ENCODE measurements around the gene ATE1. TPM values are rescaled to one million over a fixed set of nuclear protein-coding genes. Genes with fewer than 3 reads are reported as not detected.

Gene ATE1
- total RNA-seq, 1 donor from 2014 or later: 6.9 TPM

GRCh38 chr10:121880895-121881294 is 46.9 kb downstream of the ATE1 start:
- TF ChIP-seq CTCF (IDR thresholded peaks at IDR 0.05): no peak
- no peaks in the 10 kb centered on the region for H3K9me3 ChIP-seq
- H3K4me3 ChIP-seq: no peak overlapping the region
- no peaks in the 10 kb centered on the region for H3K4me1 ChIP-seq
- H3K36me3 ChIP-seq: peaks cover 0 to 14% of the 10 kb centered on the region in 2 donors
- no peak overlapping the region for H3K27ac ChIP-seq
- intact Hi-C loops (cut with DNase I): loop anchor here (10.0 kb wide), 1 partner anchor 56 kb away; no protein-coding TSS in a partner anchor
- no peak for DNase-seq (ENCODE audit: low spot score in 2 of 2)
- H3K27me3 ChIP-seq: no peaks in the 10 kb centered on the region

DNA sequence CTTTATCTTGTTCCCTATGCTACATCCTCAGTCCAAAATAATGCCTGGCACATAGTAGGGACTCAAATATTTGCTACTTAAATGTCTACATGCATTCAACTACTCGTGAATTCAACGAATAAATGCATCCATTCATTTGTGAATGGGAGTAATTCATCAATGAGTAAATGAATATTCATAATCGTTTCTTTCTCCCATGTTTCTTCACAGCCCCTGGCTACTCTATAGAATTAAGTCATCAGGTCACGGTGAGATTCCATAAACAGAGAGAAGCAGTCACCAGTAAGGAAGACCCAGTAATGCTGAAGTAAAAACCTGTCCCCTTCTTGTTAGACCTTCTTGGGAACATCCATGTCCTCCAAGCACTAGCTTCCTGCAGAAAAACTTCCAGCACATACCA is 48.4 kb downstream of the ATE1 start:
- intact Hi-C loops (cut with DNase I): no loop called here
- no peak for TF ChIP-seq CTCF (IDR thresholded peaks at IDR 0.05)
- DNase-seq (ENCODE audit: low spot score in 2 of 2): no peak

DNA sequence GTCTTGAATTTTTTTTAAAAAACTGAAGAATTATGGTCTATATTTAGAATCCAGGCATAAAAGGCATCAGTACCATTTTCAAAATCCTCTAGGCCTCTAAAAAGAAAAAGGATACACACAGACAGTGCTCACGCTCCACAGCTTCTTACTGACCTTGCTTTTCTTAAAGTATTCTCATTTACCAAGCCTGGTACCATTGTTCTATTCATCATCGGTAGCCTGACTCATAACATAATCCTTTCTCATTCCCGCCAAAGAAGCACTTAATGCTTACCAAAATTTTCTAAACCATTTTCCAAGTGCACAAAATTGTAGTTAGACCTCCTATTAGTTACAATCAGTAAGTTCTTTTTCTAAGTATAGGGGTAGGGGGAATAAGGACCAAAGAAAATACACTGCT is 54.6 kb downstream of the ATE1 start:
- intact Hi-C loops (cut with DNase I): no loop called here
- no peak for TF ChIP-seq CTCF (IDR thresholded peaks at IDR 0.05)

More for the DNA sequence above, 48.4 kb downstream of the ATE1 start:
- peaks cover 0 to 14% of the 10 kb centered on the region in 2 donors for H3K36me3 ChIP-seq
- H3K27ac ChIP-seq: no peak overlapping the region
- no peak overlapping the region for H3K4me3 ChIP-seq
- H3K4me1 ChIP-seq: no peaks in the 10 kb centered on the region
- H3K9me3 ChIP-seq: no peaks in the 10 kb centered on the region
- no peaks in the 10 kb centered on the region for H3K27me3 ChIP-seq

DNA sequence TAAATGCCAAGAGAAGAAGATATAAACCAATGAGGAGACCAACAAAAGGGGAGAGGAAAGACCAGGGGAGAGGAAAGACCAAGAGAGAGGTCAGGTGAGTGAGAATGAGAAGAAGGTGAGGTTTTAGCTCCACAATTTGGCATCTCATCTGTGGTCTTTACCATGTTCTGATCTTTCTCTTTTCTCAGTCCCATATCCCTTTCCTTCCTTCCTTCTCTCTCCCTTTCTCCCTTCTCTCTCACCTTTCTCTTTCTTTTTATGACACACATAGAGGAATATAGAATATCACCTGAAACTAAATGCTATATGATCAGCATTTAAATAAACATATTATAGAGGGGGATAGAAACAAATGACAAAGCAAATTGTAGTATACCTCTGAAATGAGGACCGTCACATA is 57.4 kb downstream of the ATE1 start:
- no peak for TF ChIP-seq CTCF (IDR thresholded peaks at IDR 0.05)
- no peaks in the 10 kb centered on the region for H3K9me3 ChIP-seq
- peaks cover 4 to 24% of the 10 kb centered on the region in 2 donors for H3K36me3 ChIP-seq
- intact Hi-C loops (cut with DNase I): no loop called here
- no peaks in the 10 kb centered on the region for H3K4me1 ChIP-seq
- H3K27me3 ChIP-seq: no peaks in the 10 kb centered on the region
- H3K4me3 ChIP-seq: no peak overlapping the region
- no peak overlapping the region for H3K27ac ChIP-seq
- DNase-seq (ENCODE audit: low spot score in 2 of 2): no peak

More for the DNA sequence above, 54.6 kb downstream of the ATE1 start:
- H3K9me3 ChIP-seq: no peaks in the 10 kb centered on the region
- no peaks in the 10 kb centered on the region for H3K4me1 ChIP-seq
- no peak overlapping the region for H3K27ac ChIP-seq
- H3K4me3 ChIP-seq: no peak overlapping the region
- H3K27me3 ChIP-seq: no peaks in the 10 kb centered on the region
- no peak for DNase-seq (ENCODE audit: low spot score in 2 of 2)
- H3K36me3 ChIP-seq: peaks cover 4 to 15% of the 10 kb centered on the region in 2 donors

DNA sequence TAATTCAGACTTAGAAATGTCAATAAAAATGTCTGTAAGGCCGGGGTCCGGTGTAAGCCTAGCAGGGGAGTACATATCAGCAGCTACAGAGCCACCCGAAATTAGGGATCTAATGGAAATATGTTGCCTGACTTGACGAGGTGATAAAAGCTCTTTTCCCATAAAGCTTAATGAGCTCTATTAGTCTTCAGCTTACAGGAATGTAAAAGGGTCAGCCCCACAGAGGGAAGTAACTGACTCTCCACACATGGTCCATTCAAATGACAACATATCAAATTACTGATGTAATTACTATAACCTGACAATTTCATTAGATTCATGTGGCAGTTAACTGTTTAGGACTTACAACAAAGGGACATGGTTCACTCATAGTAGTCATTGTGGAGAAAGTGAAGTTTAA is 62.3 kb downstream of the ATE1 start:
- H3K36me3 ChIP-seq: peaks cover 4 to 28% of the 10 kb centered on the region in 2 donors

More for the DNA sequence above, 62.3 kb downstream of the ATE1 start:
- Histone ChIP-seq H3K27ac (no peak overlapping the region), H3K4me1 (no peaks in the 10 kb centered on the region), H3K27me3 (no peaks in the 10 kb centered on the region), H3K4me3 (no peak overlapping the region), H3K9me3 (no peaks in the 10 kb centered on the region)
- intact Hi-C loops (cut with DNase I): no loop called here
- no peak for TF ChIP-seq CTCF (IDR thresholded peaks at IDR 0.05)
- DNase-seq (ENCODE audit: low spot score in 2 of 2): no peak

Measured in ascending aorta (tissue), 2 donors.